ENCODE measurements around the gene CCNG2. TPM values are rescaled to one million over a fixed set of nuclear protein-coding genes. Genes with fewer than 3 reads are reported as not detected.

Gene CCNG2
- total and polyA plus RNA-seq, 9 of the 15 experiments (the other 6 are each of a cell fraction or from before 2014, with no cell fraction given), result 0.49 to 6.6 (median 2.9) TPM

GRCh38 chr4:77117721-77118120 is 39.3 kb upstream of the CCNG2 start (continued):
- TF ChIP-seq E2F6 (IDR thresholded peaks at IDR 0.05; ENCODE audit: borderline replicate concordance in 1 of 2, extremely low read depth in 1 of 2, insufficient read depth in 1 of 2, insufficient read length in 1 of 2, low read depth in 1 of 2, low read length in 1 of 2, poor library complexity in 1 of 2, severe bottlenecking in 1 of 2), result no peak
- no peak for TF ChIP-seq ZNF263 (CRISPR knock-in tag; IDR thresholded peaks at IDR 0.05; ENCODE audit: borderline replicate concordance)
- no peak for TF ChIP-seq HBP1 (CRISPR knock-in tag; IDR thresholded peaks at IDR 0.05)
- no peak for TF ChIP-seq GTF2A2 (tag; IDR thresholded peaks at IDR 0.05)
- TF ChIP-seq ZC3H4 (CRISPR knock-in tag; IDR thresholded peaks at IDR 0.05; ENCODE audit: borderline replicate concordance), result no peak

- no peak overlapping the region for H3K4me2 ChIP-seq (ENCODE audit: insufficient read depth, low read length)
- DNase-seq (ENCODE audit: extremely low read depth in 1 of 4, low spot score in 3 of 4), result peak in 2 of 4 experiments; percentile 8 to 11
- no peak overlapping the region for H2AFZ ChIP-seq (ENCODE audit: low read depth, low read length)
- ChIA-PET CTCF (ENCODE audit: low intra/inter-chr PET ratio) (no interaction called here), POLR2A (interaction anchor here (1.0 kb wide), 1 partner anchor 20 kb away, joined by 3 read pairs; no protein-coding TSS in a partner anchor)
- TF ChIP-seq PURB (CRISPR knock-in tag; IDR thresholded peaks at IDR 0.05; ENCODE audit: low read depth) (no peak), TBP (optimal IDR thresholded peaks at IDR 0.05; ENCODE audit: low read depth, low read length) (no peak), CTCF (IDR thresholded peaks at IDR 0.05 in 2 of 3, conservative IDR thresholded peaks at IDR 0.05 in 1 of 3; ENCODE audit: insufficient read depth in 2 of 3, low read depth in 1 of 3, low read length in 3 of 3) (peak in 1 of 3 experiments; percentile 39; a peak in 2 of 6 replicates), ATF1 (CRISPR knock-in tag; IDR thresholded peaks at IDR 0.05) (no peak), ATF1 (tag; IDR thresholded peaks at IDR 0.05) (no peak), CCNT2 (IDR thresholded peaks at IDR 0.05; ENCODE audit: borderline replicate concordance, extremely low read depth, insufficient read length, low read depth, low read length) (no peak), SREBF2 (CRISPR knock-in tag; IDR thresholded peaks at IDR 0.05) (no peak), RAD21 (CRISPR knock-in tag; conservative IDR thresholded peaks at IDR 0.05 in 1 of 2, IDR thresholded peaks at IDR 0.05 in 1 of 2) (peak; percentile 27 to 28; a peak in 2 of 4 replicates)
- intact Hi-C loops (cut with micrococcal nuclease) (no loop called here), in situ Hi-C loops (cut with MboI) (no loop called here)
- H4K20me1 ChIP-seq (replicated peaks; ENCODE audit: control insufficient read depth, insufficient read depth, low read length), result no peaks in the 10 kb centered on the region
- H3K27ac ChIP-seq (ENCODE audit: extremely low read depth, low read depth, low read length), result no peak overlapping the region
- no peaks in the 10 kb centered on the region for H3K79me2 ChIP-seq (ENCODE audit: control insufficient read depth, insufficient read depth, low read length)
- no peak overlapping the region for H3K9ac ChIP-seq (ENCODE audit: insufficient read depth in 1 of 2, low read depth in 2 of 2, low read length in 2 of 2)
- H3K36me3 ChIP-seq (ENCODE audit: control insufficient read depth, insufficient read depth, low read length), result no peaks in the 10 kb centered on the region
- no peaks in the 10 kb centered on the region for H3K9me1 ChIP-seq (ENCODE audit: control insufficient read depth, insufficient read depth, low read length)
- no peaks in the 10 kb centered on the region for H3K9me3 ChIP-seq (replicated peaks; ENCODE audit: control insufficient read depth, insufficient read depth, low read depth, low read length)
- H3K27me3 ChIP-seq (ENCODE audit: control insufficient read depth in 2 of 2, insufficient read depth in 2 of 2, low read length in 2 of 2), result peaks cover 22 to 24% of the 10 kb centered on the region in 2 experiments
- WGBS (ENCODE audit: insufficient coverage, low coverage, missing lambda C conversion rate), result 0% methylated on average over 8 of the region's 8 CpGs
- H3K4me3 ChIP-seq, result no peak overlapping the region
- ATAC-seq, result peak; percentile 73
- BruUV-seq (replicated peaks), result no TSS peak
- no peaks in the 10 kb centered on the region for H3K4me1 ChIP-seq (replicated peaks in 1 of 2; ENCODE audit: control insufficient read depth in 2 of 2, insufficient read depth in 2 of 2, low read length in 2 of 2)
- peak; percentile 6 for FAIRE-seq
Measured at GRCh38 chr4:77120886-77121508, 36.0 kb upstream of the CCNG2 start.
